GM19467 (cell line): ENCODE measurements around the gene AHNAK2.

ENCODE experiments used
- ATAC-seq: cut with Tn5 transposase; IDR thresholded peaks from one replicate; pipeline ENCODE4 v1.9.1; 2021; ENCODE audit warnings: mild to moderate bottlenecking, moderate library complexity; ENCODE audit not compliant: unreplicated experiment

The AHNAK2 gene

GRCh38 chr14:104986487-104987164 lies 8.5 kb upstream of the AHNAK2 start:
- ATAC-seq = no peak

- peak; percentile 87 for ATAC-seq
Observed at GRCh38 chr14:104985675-104986486, 7.7 kb upstream of the AHNAK2 start, which contains the start of gene CLBA1. Gene CLBA1 (plus strand): TSS chr14:104985788. CDS start chr14:104986432, 644 bp downstream.

GRCh38 chr14:104984056-104984894 lies 6.1 kb upstream of the AHNAK2 start:
- ATAC-seq = no peak

- ATAC-seq = no peak
Observed at GRCh38 chr14:104983231-104983721, 5.1 kb upstream of the AHNAK2 start.

- no peak for ATAC-seq
Observed at GRCh38 chr14:104982548-104983230, 4.5 kb upstream of the AHNAK2 start.

GRCh38 chr14:104981699-104982541 lies 3.7 kb upstream of the AHNAK2 start:
- no peak for ATAC-seq

GRCh38 chr14:104980611-104981531 lies 2.7 kb upstream of the AHNAK2 start:
- no peak for ATAC-seq

GRCh38 chr14:104979758-104980610 lies 1.8 kb upstream of the AHNAK2 start:
- no peak for ATAC-seq

GRCh38 chr14:104978746-104979691 lies 845 bp upstream of the AHNAK2 start:
- no peak for ATAC-seq

- ATAC-seq = no peak
Observed at GRCh38 chr14:104977008-104977680, 1.0 kb downstream of the AHNAK2 start.

GRCh38 chr14:104976198-104977007 lies 1.8 kb downstream of the AHNAK2 start:
- peak; percentile 50 for ATAC-seq

GRCh38 chr14:104975481-104976197 lies 2.5 kb downstream of the AHNAK2 start:
- ATAC-seq = no peak

GRCh38 chr14:104974665-104975390 lies 3.3 kb downstream of the AHNAK2 start:
- no peak for ATAC-seq

- ATAC-seq = no peak
Observed at GRCh38 chr14:104974146-104974541, 4.0 kb downstream of the AHNAK2 start.
